DND-41 (cell line): ENCODE data around the gene NCAM2.

Experiments used
- ATAC-seq: fragments of 200-7000 bp; cut with Tn5 transposase; 3 replicates; pipeline ENCODE4 v1.9.1; 2021; ENCODE audit warnings: low read depth; ENCODE audit not compliant: insufficient read depth
- DNase-seq: peaks from one replicate; pipeline ENCODE4 v3.0.0-alpha.2; 2020
- H2AFZ ChIP-seq: 2 replicates; pipeline ENCODE4 v1.6.0; 2012; ENCODE audit warnings: low read depth, low read length
- H3K27ac ChIP-seq: 2 replicates; pipeline ENCODE4 v1.5.1; 2012; ENCODE audit warnings: low read length, inconsistent platforms
- H3K27me3 ChIP-seq: fragments of 200-600 bp; sonication (generic); 2 replicates; pipeline ENCODE4 v1.6.0; 2012; ENCODE audit warnings: low read length, mild to moderate bottlenecking, inconsistent platforms; ENCODE audit not compliant: insufficient read depth, poor library complexity
- H3K36me3 ChIP-seq: 2 replicates; pipeline ENCODE4 v1.5.1; 2012; ENCODE audit warnings: low read length, inconsistent platforms; ENCODE audit not compliant: insufficient read depth
- H3K4me1 ChIP-seq: 2 replicates; pipeline ENCODE4 v1.5.1; 2012; ENCODE audit warnings: mild to moderate bottlenecking, low read length; ENCODE audit not compliant: insufficient read depth
- H3K4me2 ChIP-seq: 2 replicates; pipeline ENCODE4 v1.6.0; 2012; ENCODE audit warnings: mild to moderate bottlenecking, moderate library complexity, low read length, inconsistent platforms; ENCODE audit not compliant: insufficient read depth
- H3K4me3 ChIP-seq, 2 experiments: fragments of 200-600 bp in 1 of 2; shearing (Covaris generic) in 1 of 2; 2 replicates each; pipeline ENCODE4 v1.5.1; 2012 to 2016; ENCODE audit warnings: inconsistent platforms in 2 of 2, low read length in 2 of 2, mild to moderate bottlenecking in 2 of 2, low read depth in 1 of 2, moderate library complexity in 1 of 2
- H3K79me2 ChIP-seq: 2 replicates; pipeline ENCODE4 v1.6.0; 2012; ENCODE audit warnings: low read length, inconsistent platforms; ENCODE audit not compliant: insufficient read depth
- H3K9ac ChIP-seq: 2 replicates; pipeline ENCODE4 v1.6.0; 2012; ENCODE audit warnings: low read depth, mild to moderate bottlenecking, inconsistent platforms, low read length, moderate library complexity
- H3K9me3 ChIP-seq: 2 replicates; pipeline ENCODE4 v1.5.1; 2012; ENCODE audit warnings: low read length, moderate library complexity, mild to moderate bottlenecking, inconsistent platforms; ENCODE audit not compliant: insufficient read depth, severe bottlenecking
- H4K20me1 ChIP-seq: 2 replicates; pipeline ENCODE4 v1.6.0; 2012; ENCODE audit warnings: low read length; ENCODE audit not compliant: insufficient read depth
- EZH2 ChIP-seq: IDR thresholded peaks from 3 replicates; pipeline ENCODE4 v1.6.1; 2012; ENCODE audit warnings: borderline replicate concordance, low read depth, mild to moderate bottlenecking, moderate library complexity, low read length, inconsistent platforms; ENCODE audit not compliant: severe bottlenecking
- TF ChIP-seq, protein P1 (sequence below): IDR thresholded peaks from 2 replicates; pipeline ENCODE4 v1.5.1; 2012; ENCODE audit warnings: borderline replicate concordance, low read length, moderate library complexity, mild to moderate bottlenecking; ENCODE audit not compliant: poor library complexity, severe bottlenecking; ENCODE audit errors: extremely low read depth

Gene NCAM2

DNA sequence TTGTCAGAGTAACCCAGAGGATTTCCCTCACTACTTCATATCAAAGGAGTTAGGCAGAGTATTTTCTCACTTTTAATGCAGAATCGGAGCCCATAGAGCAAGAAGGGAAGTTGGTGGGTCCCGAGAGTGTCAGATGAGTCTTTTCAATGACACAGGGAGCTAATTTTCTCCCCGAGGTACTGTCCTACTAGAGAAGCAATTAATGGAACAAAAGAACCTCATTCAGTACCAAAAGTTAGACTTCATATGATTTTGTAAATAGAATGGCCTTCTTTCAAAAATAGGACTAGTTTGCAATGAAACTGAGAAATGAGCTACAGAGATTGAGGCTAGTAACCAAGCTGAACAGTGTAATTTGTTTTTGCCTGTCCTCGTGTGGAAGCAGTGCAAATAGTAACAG lies 3.9 kb downstream of the NCAM2 start:
- Histone ChIP-seq H3K36me3 (no peaks in the 10 kb centered on the region), H3K27me3 (no peaks in the 10 kb centered on the region), H3K9ac (no peak overlapping the region), H3K79me2 (no peaks in the 10 kb centered on the region), H2AFZ (no peak overlapping the region), H3K9me3 (no peaks in the 10 kb centered on the region), H3K27ac (no peak overlapping the region), H3K4me1 (no peaks in the 10 kb centered on the region), H4K20me1 (no peaks in the 10 kb centered on the region), H3K4me3 (no peak overlapping the region), H3K4me2 (no peak overlapping the region)
- DNase-seq (no peak), ATAC-seq (no peak)
- TF ChIP-seq, protein P1, sequence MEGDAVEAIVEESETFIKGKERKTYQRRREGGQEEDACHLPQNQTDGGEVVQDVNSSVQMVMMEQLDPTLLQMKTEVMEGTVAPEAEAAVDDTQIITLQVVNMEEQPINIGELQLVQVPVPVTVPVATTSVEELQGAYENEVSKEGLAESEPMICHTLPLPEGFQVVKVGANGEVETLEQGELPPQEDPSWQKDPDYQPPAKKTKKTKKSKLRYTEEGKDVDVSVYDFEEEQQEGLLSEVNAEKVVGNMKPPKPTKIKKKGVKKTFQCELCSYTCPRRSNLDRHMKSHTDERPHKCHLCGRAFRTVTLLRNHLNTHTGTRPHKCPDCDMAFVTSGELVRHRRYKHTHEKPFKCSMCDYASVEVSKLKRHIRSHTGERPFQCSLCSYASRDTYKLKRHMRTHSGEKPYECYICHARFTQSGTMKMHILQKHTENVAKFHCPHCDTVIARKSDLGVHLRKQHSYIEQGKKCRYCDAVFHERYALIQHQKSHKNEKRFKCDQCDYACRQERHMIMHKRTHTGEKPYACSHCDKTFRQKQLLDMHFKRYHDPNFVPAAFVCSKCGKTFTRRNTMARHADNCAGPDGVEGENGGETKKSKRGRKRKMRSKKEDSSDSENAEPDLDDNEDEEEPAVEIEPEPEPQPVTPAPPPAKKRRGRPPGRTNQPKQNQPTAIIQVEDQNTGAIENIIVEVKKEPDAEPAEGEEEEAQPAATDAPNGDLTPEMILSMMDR = no peak
- no peak for TF ChIP-seq EZH2

DNA sequence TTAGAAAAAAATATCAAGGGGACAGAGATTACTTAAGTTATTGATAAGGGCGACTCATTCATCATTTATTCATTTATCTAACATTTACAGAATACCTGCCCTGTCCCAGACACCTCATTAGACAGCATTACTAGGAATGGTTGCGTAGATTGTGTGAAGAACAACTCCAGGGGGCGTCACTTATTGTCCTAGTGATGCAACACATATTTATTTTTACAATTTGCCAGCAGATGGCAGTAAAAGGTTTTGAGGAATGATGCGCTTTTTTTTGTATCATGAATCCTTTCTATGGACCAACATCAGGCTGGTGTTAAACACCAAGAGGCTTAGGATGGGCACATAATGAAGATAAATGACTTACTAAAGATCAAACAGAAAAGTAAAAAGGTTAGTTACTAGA lies 5.5 kb downstream of the NCAM2 start:
- H3K79me2 ChIP-seq = no peaks in the 10 kb centered on the region
- H3K4me2 ChIP-seq = no peak overlapping the region
- H3K4me3 ChIP-seq = no peak overlapping the region
- no peaks in the 10 kb centered on the region for H4K20me1 ChIP-seq
- no peaks in the 10 kb centered on the region for H3K9me3 ChIP-seq
- no peak overlapping the region for H3K27ac ChIP-seq
- no peaks in the 10 kb centered on the region for H3K27me3 ChIP-seq
- no peaks in the 10 kb centered on the region for H3K36me3 ChIP-seq
- ATAC-seq (peak; percentile 45; the same call in 2 of the 3 replicates), DNase-seq (peak; percentile 24)
- TF ChIP-seq EZH2 = no peak
- TF ChIP-seq, protein P1 = peak; percentile 64
- no peak overlapping the region for H3K9ac ChIP-seq
- H3K4me1 ChIP-seq = no peaks in the 10 kb centered on the region
- H2AFZ ChIP-seq = no peak overlapping the region

DNA sequence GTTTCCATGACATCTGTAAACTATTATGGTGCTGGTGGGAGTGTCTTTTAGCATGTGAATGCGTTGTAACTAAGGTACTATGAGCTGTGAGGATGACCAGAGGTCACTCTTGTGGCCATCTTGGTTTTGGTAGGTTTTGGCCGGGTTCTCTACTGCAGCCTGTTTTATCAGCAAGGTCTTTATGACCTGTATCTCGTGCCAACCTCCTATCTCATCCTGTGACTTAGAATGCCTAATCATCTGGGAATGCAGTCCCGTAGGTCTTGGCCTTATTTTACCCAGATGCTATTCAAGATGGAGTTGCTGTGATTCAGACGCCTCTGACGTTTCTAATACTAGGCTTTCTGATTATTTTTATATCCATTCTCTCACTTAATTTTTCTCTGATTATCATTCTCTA lies 9.4 kb downstream of the NCAM2 start:
- Histone ChIP-seq H3K36me3 (no peaks in the 10 kb centered on the region), H3K9ac (no peak overlapping the region), H4K20me1 (no peaks in the 10 kb centered on the region), H3K27ac (no peak overlapping the region), H3K4me3 (no peak overlapping the region), H3K27me3 (no peaks in the 10 kb centered on the region), H3K79me2 (no peaks in the 10 kb centered on the region), H3K4me2 (no peak overlapping the region), H3K9me3 (no peaks in the 10 kb centered on the region), H2AFZ (no peak overlapping the region), H3K4me1 (no peaks in the 10 kb centered on the region)
- ATAC-seq (no peak), DNase-seq (no peak)
- no peak for TF ChIP-seq EZH2
- TF ChIP-seq, protein P1 = no peak

DNA sequence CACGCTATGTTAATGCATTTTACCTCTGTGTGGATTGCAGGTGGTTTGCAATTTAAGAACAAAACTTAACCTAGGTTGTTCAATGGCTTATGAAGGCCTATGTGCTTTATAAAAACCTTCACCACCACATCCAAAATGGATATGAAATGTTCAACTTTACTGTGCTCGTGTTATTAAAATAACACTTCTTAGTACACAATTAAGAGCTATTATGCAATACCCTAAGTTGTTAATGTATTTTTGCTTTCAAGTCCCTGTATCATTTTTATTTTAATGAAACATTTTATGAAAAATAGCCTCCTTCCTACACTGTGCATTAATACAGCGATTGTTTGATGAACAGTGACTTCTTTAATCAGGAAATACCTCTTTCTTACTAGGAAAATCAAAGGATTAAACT lies 12.0 kb downstream of the NCAM2 start:
- H4K20me1 ChIP-seq = no peaks in the 10 kb centered on the region
- H3K9me3 ChIP-seq = no peaks in the 10 kb centered on the region
- H3K79me2 ChIP-seq = no peaks in the 10 kb centered on the region
- no peak overlapping the region for H2AFZ ChIP-seq
- DNase-seq (no peak), ATAC-seq (no peak)
- H3K36me3 ChIP-seq = no peaks in the 10 kb centered on the region
- no peak overlapping the region for H3K27ac ChIP-seq
- H3K4me2 ChIP-seq = no peak overlapping the region
- no peaks in the 10 kb centered on the region for H3K4me1 ChIP-seq
- TF ChIP-seq, protein P1 = no peak
- no peak for TF ChIP-seq EZH2
- no peak overlapping the region for H3K9ac ChIP-seq
- no peaks in the 10 kb centered on the region for H3K27me3 ChIP-seq
- H3K4me3 ChIP-seq = no peak overlapping the region
